ENCODE measurements around the gene SLC12A7.

Gene SLC12A7

GRCh38 chr5:1050423-1051365, 61.2 kb downstream of the SLC12A7 start:
- ATAC-seq: no peak
- DNase-seq: no peak

- ATAC-seq: no peak
Measured at GRCh38 chr5:1048861-1049838, 62.7 kb downstream of the SLC12A7 start.

GRCh38 chr5:1048162-1048721, 63.6 kb downstream of the SLC12A7 start:
- DNase-seq (no peak), ATAC-seq (no peak)

More at GRCh38 chr5:1048861-1049838, 62.7 kb downstream of the SLC12A7 start:
- no peak for DNase-seq

- ATAC-seq (no peak), DNase-seq (no peak)
Measured at GRCh38 chr5:1047332-1047965, 64.4 kb downstream of the SLC12A7 start.

- ATAC-seq (no peak), DNase-seq (no peak)
Measured at GRCh38 chr5:1045960-1046560, 65.8 kb downstream of the SLC12A7 start.

GRCh38 chr5:1044117-1044516, 67.7 kb downstream of the SLC12A7 start:
- ATAC-seq (no peak), DNase-seq (no peak)

- no peak for DNase-seq
- no peak for ATAC-seq
Measured at GRCh38 chr5:1043327-1043726, 68.5 kb downstream of the SLC12A7 start.

- no peak for DNase-seq
- no peak for ATAC-seq
Measured at GRCh38 chr5:1042626-1043025, 69.2 kb downstream of the SLC12A7 start.

- no peak for DNase-seq
- ATAC-seq: peak; percentile 22
Measured at GRCh38 chr5:1041225-1042143, 70.4 kb downstream of the SLC12A7 start.

- ATAC-seq (no peak), DNase-seq (no peak)
Measured at GRCh38 chr5:1040571-1040970, 71.3 kb downstream of the SLC12A7 start.

GRCh38 chr5:1039706-1040260, 72.1 kb downstream of the SLC12A7 start:
- ATAC-seq (no peak), DNase-seq (no peak)

GRCh38 chr5:1039210-1039548, 72.7 kb downstream of the SLC12A7 start:
- DNase-seq: no peak
- no peak for ATAC-seq

GRCh38 chr5:1038417-1039209, 73.2 kb downstream of the SLC12A7 start:
- DNase-seq (no peak), ATAC-seq (no peak)

GRCh38 chr5:1037671-1038416, 74.0 kb downstream of the SLC12A7 start:
- no peak for ATAC-seq

GRCh38 chr5:1037123-1037670, 74.7 kb downstream of the SLC12A7 start:
- ATAC-seq (no peak), DNase-seq (no peak)

More at GRCh38 chr5:1037671-1038416, 74.0 kb downstream of the SLC12A7 start:
- no peak for DNase-seq

- no peak for DNase-seq
- no peak for ATAC-seq
Measured at GRCh38 chr5:1036504-1037122, 75.2 kb downstream of the SLC12A7 start.

Measured in stimulated activated naive CD8-positive, alpha-beta T cell treated with anti-CD3 and anti-CD28 coated beads, Interleukin-15, Interleukin-2, amounts not matched to agents 100 U/mL and 50 U/mL, for 24 hours (primary cell).